Fibroblast of skin of left biceps (primary cell): ENCODE results near the gene MXD1.
"Not testable (repeated sequence)": the region's sequence is repeated elsewhere in the genome, so short reads cannot be mapped to it uniquely, and the experiment has no call there.

Experiments used
- DNase-seq, 2 experiments: peaks; one replicate each; pipeline ENCODE4 v3.0.0-alpha.2; 2013; ENCODE audit warnings: low read depth in 2 of 2

MXD1 gene, protein sequence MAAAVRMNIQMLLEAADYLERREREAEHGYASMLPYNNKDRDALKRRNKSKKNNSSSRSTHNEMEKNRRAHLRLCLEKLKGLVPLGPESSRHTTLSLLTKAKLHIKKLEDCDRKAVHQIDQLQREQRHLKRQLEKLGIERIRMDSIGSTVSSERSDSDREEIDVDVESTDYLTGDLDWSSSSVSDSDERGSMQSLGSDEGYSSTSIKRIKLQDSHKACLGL

DNA sequence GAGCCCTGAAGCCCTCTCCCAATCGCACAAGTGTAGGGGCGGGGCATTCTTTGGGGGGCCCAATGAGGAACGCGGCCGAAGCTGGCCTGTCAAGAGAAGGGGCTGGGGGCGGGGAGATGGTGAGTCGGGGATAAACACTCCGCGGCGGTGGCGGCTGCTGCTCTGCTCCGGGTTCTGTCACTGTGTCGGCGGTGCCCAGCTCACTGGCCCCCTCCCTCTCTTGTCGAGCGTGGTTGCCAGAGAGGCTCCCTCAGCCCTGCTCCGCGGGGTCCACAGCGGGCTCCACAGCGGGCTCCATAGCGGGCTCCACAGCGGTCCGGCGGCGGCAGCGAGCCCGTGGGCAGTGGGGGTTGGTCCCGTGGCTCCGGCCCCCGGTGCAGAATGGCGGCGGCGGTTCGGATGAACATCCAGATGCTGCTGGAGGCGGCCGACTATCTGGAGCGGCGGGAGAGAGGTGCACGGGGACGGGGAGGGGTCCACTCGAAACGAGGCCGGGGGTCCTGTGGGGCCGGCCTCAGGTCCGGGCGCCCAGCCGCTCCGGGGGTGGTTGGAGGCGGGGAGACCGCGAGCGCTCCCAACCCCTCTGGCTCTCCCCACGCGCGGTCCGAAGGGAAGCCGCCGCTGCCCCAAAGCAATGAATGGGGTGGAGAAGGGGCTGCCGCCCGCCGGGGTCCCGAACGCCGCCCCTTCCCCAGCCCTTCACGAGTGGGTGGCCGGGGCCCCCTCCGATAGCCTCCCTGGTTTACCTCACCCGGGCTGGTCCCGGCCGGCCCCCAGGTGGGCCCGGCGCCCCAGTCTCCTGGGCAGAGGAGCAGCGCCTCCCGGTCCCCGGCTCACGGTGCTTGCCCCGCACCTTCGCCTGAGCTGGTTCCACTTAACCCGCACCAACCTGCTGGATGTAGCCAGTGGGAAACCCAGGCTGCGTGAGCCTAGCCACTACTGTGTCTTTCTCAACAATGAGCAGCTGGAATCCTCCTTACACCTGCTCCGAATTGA lies at the start of gene MXD1:
Gene MXD1 (plus strand): TSS at position 160 of the 996 bp plus-strand sequence. CDS start 222 bp downstream, at position 382.
- no peak for DNase-seq

DNA sequence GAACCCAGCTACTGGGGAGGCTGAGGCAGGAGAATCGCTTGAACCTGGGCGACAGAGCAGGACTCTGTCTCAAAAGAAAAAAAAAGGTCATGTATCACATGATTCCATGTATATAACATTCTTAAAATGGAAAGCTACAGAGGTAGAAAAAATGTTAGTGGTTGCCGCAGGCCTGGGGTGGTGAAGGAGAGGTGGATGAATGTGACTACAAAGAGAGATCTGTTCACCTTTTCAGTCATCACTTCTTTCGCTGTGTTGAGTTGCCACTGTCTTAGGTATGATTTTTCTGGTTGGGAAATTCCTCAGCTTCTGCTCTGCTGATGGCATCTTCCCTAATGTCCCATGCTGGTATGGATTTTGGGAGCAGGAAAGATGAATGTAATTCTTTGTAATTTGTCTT lies 26.5 kb upstream of the MXD1 start:
- DNase-seq, result no peak

- no peak for DNase-seq
Measured at GRCh38 chr2:69889302-69889701, 25.6 kb upstream of the MXD1 start.

DNA sequence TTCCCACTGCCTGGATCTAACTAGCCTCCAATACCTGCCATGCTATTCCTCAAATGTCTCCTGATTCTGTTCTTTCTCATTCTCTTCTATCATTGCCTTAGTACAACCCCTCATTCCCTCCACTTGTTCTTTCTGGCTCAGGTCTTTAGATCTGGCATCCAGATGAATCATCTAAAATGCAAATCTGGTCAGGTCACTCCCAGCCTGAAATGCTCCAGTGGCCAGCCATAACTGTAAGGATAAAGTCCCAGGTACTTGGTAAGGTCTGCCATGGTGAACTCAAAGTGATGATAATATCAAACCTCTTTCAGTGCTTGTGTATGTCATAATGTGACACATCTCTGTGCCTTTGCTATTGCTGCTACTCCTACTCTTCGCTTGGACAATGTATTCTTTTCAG lies 24.0 kb upstream of the MXD1 start:
- no peak for DNase-seq

GRCh38 chr2:69892838-69893424 lies 22.0 kb upstream of the MXD1 start:
- not testable (repeated sequence) for DNase-seq

DNA sequence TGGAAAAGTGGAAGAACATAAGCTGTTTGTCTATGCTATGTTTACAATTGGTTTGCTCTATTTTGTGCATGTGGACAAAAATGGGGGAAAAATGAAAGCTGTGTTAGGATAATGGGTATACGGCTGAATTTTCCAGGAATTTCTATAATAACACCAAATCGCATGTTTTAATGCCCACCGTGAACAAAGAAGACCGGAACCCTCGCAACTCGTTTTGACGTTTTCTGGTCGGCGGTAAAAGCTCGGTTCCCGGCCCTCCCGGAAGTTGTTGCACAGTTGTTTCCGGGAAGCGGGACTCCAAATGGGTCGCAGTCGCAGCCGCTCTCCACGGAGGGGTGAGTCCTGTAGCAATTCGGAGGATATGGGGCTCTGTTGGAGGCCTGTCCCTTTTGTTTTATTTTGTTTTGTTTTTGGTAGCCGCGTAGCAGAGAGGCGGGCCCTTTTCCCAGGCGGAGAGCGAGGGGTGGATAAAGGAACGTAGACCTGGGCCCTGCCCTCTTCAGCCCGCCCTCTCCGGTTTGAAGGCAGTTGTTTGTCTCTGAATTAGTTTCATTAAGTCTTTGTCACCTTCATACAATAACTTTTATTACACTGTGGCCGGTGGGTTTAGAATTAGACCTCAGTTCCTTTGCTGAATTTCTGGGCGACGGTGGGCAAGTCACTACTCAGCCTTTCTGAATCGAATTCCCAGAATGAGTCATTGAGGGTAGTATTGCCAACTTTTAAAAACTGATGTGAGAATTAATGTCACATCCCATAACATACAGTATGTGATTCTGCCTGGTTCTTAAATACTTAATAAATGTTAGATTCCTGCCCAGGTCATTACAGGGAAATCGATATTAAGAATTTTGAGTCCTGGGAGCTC lies 21.0 kb upstream of the MXD1 start, which contains the start of gene SNRNP27:
Gene SNRNP27 (plus strand): TSS at position 273 of the 868 bp plus-strand sequence. CDS start 29 bp downstream, at position 302.
- DNase-seq, result peak; percentile 54 to 55

DNA sequence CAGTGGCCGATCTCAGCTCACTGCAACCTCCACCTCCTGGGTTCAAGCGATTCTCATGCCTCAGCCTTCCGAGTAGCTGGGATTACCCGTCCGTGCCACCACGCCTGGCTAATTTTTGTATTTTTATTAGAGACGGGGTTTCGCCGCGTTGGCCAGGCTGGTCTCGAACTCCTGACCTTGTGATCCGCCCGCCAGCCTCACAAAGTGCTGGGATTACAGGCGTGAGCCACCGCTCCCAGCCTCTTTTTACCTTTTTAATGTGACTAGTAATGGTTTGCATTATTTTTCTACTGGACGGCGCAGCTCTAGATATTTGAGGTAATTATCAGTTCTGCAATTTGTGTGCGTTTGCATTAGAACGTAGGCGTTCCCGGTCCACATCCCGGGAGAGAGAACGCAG lies 20.2 kb upstream of the MXD1 start:
- DNase-seq, result not testable (repeated sequence)

- no peak for DNase-seq
Measured at GRCh38 chr2:69902213-69902922, 12.5 kb upstream of the MXD1 start.

DNA sequence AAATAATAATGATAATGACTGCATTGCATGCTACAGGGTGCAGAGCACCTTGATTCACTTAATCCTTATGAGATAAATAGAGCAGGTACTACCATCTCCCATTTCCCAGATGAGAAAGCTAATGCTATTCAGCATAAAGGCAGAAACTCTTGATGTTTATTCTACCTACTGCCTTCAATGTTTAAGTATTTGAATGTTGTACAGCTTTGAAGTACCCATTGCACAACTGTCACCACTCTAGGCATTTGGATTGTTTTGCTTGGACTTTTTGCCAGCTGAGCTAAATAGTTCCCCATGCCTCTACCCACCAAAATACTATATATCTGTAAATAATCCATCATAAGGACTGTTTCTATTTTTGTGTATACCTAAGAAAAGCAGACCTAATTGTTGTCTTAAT lies 7.7 kb upstream of the MXD1 start:
- DNase-seq, result no peak

- DNase-seq, result no peak
Measured at GRCh38 chr2:69911985-69912563, 2.8 kb upstream of the MXD1 start.

DNA sequence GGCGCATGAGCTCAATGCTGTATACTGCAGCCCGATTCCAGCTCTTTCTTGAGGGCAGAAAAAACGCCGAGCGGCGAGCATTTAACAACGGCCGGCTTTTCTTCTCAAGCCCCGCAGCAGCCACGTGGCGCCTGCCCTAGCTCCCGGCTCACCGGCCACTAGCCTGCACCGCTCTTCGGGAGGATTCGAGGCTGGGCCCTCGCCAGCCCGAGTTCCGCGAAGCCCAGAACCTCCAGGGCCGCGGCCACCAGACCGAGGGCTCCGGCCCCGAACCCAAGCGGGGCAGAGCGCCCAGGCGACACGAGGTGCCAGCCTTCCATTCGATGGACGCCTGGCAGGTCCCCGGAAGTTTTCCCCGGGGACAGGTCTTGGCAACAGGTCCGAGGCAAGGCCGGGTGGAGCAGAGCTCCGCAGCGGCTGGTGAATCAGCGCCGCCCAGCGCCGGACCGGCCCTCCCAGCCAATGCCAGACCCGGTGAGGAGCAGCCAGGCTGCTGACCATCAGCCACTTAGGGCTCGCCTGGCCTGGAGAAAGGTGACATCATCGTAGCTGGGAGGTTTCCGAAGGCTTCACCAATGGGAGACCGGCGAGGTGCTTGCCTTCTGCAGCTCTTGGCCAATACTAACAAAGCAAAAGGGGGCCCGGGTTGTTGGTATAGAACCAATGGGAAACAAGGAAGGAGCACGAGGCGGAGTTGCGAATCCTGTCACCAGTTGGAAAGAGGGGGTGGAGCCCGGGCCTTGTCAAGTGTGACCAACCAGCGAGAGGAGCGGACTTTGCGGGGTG lies 552 bp upstream of the MXD1 start:
- DNase-seq, result peak; percentile 100

- DNase-seq, result no peak
Measured at GRCh38 chr2:69916106-69916505, 1.2 kb downstream of the MXD1 start.

DNA sequence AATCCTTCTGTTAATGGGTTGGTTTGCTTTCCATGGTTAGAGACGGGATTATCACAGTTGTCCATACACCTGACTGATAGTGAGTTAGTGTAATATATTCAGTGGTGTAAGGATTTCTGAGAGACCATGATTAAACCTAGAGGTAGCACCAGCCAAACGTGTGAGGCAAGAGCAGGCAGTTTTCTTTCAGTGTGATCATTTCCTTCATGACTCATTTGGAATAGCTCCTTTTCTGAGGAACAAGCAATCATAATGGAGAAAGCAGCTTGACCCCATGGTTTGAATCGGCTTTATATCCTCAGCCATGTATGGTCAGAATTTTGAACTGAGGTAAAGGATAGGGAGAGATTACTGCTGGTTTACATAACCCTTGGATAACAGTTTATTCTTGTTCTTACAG lies 2.9 kb downstream of the MXD1 start:
- peak; percentile 34 to 42 for DNase-seq

DNA sequence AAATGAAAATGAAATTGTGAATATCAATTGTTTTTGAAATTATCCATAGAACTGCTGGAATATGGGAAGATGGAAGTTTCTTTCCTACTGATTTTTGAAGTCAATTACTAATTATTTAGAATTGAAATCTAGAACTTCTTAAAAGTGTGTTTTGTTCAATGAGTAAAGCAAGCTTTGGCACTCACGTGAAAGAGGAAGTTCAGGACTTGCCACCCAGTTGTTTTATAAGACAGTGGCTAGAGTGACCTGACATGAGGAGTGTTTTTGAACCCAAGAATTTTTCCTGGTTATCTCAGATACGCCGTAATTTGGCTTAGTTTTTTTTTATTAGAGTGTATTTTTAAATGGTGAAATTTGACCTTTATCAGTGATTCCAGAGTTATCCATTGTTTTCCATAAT lies 3.5 kb downstream of the MXD1 start:
- DNase-seq, result no peak

GRCh38 chr2:69923116-69923515 lies 8.2 kb downstream of the MXD1 start:
- DNase-seq, result no peak

DNA sequence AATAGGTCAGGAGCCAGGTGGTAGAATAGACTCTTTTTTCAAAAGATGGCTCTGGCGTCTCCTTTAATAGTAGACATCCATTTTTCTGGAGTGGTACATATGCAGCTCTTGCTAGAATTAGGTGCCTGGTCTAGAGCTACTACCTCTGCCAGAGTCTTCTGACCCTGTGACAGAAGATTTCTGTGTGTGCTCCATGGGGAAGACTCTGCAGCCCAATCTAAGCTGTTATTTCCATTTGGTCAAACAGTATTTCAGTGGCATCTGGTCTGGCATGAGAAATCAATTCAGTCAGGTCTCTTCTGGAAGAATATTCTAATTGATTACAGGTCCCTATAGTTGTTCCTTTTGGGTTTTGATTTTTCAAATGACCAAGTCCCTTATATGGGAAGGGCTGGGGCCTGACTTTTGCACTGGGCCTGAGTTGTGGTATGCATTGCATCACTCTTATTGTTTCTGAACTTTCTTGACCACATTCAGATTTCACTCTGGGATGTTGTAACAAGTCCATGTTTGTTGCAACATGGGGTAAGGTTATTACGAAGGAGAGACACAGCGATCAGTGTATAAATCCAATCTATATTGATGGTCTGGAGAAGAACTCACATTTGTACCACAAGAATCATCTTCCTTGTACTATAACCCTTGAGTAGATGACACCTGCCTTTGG lies 12.1 kb downstream of the MXD1 start:
- DNase-seq, result no peak

DNA sequence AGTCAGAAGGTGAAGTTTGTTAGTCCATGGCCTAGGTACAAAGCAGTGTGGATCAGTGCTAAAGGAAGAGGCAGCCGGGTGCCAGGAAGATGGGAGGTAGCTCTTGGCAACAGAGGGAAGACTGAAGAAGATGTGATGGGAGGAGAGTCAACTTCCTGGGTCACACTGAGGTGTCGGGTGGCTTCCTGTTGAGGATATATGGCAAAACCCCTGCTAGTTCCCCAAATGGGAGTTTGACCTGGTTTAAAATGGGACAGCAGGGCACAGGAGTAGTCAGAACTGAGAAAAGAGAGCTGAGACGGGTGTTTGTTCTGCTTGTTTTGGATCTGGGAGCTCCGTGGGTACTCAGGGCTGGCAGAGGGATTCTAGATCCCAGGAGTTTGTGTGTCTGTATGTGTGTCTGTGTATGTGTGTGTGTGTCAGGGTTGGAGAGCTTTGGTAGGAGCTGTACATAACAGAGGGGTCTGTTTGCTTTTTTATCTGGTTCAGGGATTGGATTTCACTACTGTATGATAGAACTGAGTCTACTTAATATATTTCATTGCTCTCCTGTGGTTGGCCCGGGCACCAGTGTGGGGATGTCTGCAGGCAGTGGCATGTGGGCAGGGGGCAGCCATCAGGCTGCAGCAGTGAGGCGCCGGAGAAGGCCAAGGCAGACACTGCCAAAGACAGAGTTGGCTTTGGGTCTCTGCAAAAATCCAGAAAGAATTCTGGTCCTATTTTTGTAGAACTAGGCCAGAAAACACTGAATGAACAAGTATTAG lies 17.1 kb downstream of the MXD1 start:
- no peak for DNase-seq

DNA sequence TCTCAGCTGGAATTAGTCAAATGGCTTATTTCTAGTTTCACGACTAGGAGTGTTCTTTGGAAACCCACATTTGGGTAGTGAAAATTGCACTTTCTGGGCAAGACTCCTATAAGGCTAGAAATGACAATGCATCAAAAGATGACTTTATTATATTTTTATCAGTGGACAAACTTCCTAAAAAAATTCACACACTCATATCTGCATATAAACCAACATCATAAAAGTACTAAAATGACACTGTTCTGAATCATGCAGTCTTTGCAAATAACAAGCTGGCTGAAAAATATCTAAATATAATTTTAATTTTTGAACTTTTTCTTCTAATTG lies 17.6 kb downstream of the MXD1 start:
- DNase-seq, result no peak
